Right atrium auricular region (tissue), 2 donors: ENCODE measurements around the gene DDX51. TPM values are rescaled to one million over a fixed set of nuclear protein-coding genes. Genes with fewer than 3 reads are reported as not detected.
"Not testable (repeated sequence)": the region's sequence is repeated elsewhere in the genome, so short reads cannot be mapped to it uniquely, and the experiment has no call there.

Experiments
- DNase-seq: peaks from one replicate; pipeline ENCODE4 v3.0.0-alpha.2; 2019; ENCODE audit warnings: low spot score
- H3K27ac ChIP-seq, 2 donors: fragments of 200-600 bp; sonication (generic); 1 replicate in 1 of 2; 2 replicates in 1 of 2; pipeline ENCODE4 v1.5.1; 2016 to 2019
- H3K27me3 ChIP-seq, 2 donors: fragments of 200-600 bp; sonication (generic); one replicate each; pipeline versions ENCODE4 v1.5.1 to v1.6.0; 2017 to 2019
- H3K36me3 ChIP-seq: fragments of 200-600 bp; sonication (generic); one replicate; pipeline ENCODE4 v1.5.1; 2016
- H3K4me1 ChIP-seq, 2 donors: fragments of 200-600 bp; sonication (generic); one replicate each; pipeline versions ENCODE4 v1.5.1 to v1.6.0; 2017 to 2019
- H3K4me3 ChIP-seq, 2 donors: fragments of 200-600 bp; sonication (generic); 1 replicate in 1 of 2; 2 replicates in 1 of 2; pipeline ENCODE4 v1.5.1; 2017 to 2019; ENCODE audit warnings: mild to moderate bottlenecking in 1 of 2, moderate library complexity in 1 of 2
- H3K9me3 ChIP-seq, 2 donors: fragments of 200-600 bp; sonication (generic); one replicate each; pipeline ENCODE4 v1.5.1; 2019
- CTCF ChIP-seq, 2 donors: fragments of 200-600 bp; sonication (generic); IDR thresholded peaks; one replicate each; pipeline ENCODE4 v1.5.1; 2019; ENCODE audit warnings: antibody characterized with exemption in 2 of 2
- total RNA-seq, 2 donors: library from RNA; depleted of rRNA; stranded (reverse); fragments of >200 nt; gene quantifications; one replicate each; pipeline ENCODE4 v1.1.0, GENCODE V29; 2016

The DDX51 gene
- total RNA-seq, 2 donors from 2014 or later = 6.6 to 8.0 TPM

GRCh38 chr12:132139912-132140311 lies 4.2 kb downstream of the DDX51 start:
- Histone ChIP-seq H3K27ac (no peak overlapping the region), H3K9me3 (no peaks in the 10 kb centered on the region), H3K4me3 (no peak overlapping the region), H3K4me1 (peaks cover 0 to 15% of the 10 kb centered on the region in 2 donors), H3K36me3 (peaks cover 39% of the 10 kb centered on the region), H3K27me3 (no peaks in the 10 kb centered on the region)
- DNase-seq = no peak
- no peak for TF ChIP-seq CTCF (IDR thresholded peaks at IDR 0.05)

GRCh38 chr12:132138941-132139871 lies 4.9 kb downstream of the DDX51 start:
- no peak for DNase-seq
- Histone ChIP-seq H3K4me3 (no peak overlapping the region), H3K36me3 (peaks cover 39% of the 10 kb centered on the region), H3K4me1 (peaks cover 0 to 12% of the 10 kb centered on the region in 2 donors), H3K9me3 (no peaks in the 10 kb centered on the region), H3K27ac (no peak overlapping the region), H3K27me3 (no peaks in the 10 kb centered on the region)
- no peak for TF ChIP-seq CTCF (IDR thresholded peaks at IDR 0.05)

GRCh38 chr12:132137483-132138125 lies 6.5 kb downstream of the DDX51 start:
- H3K4me3 ChIP-seq = no peak overlapping the region
- H3K9me3 ChIP-seq = no peaks in the 10 kb centered on the region
- TF ChIP-seq CTCF (IDR thresholded peaks at IDR 0.05) = no peak
- H3K4me1 ChIP-seq = peaks cover 0 to 1% of the 10 kb centered on the region in 2 donors
- peaks cover 39% of the 10 kb centered on the region for H3K36me3 ChIP-seq
- no peak for DNase-seq
- no peaks in the 10 kb centered on the region for H3K27me3 ChIP-seq
- H3K27ac ChIP-seq = no peak overlapping the region

- H3K4me1 ChIP-seq, H3K4me3 ChIP-seq, H3K27ac ChIP-seq, H3K9me3 ChIP-seq, DNase-seq, H3K27me3 ChIP-seq: not testable (repeated sequence)
- H3K36me3 ChIP-seq = peaks cover 27% of the 10 kb centered on the region
Observed at GRCh38 chr12:132136226-132136625, 7.9 kb downstream of the DDX51 start.

GRCh38 chr12:132134653-132135183 lies 9.4 kb downstream of the DDX51 start:
- DNase-seq, H3K4me1 ChIP-seq, H3K27me3 ChIP-seq, H3K9me3 ChIP-seq, H3K27ac ChIP-seq, H3K4me3 ChIP-seq: not testable (repeated sequence)
- peaks cover 12% of the 10 kb centered on the region for H3K36me3 ChIP-seq

- Histone ChIP-seq H3K4me1 (no peaks in the 10 kb centered on the region), H3K9me3 (no peaks in the 10 kb centered on the region), H3K27me3 (no peaks in the 10 kb centered on the region), H3K27ac (no peak overlapping the region), H3K4me3 (no peak overlapping the region), H3K36me3 (peaks cover 6% of the 10 kb centered on the region)
- no peak for DNase-seq
- TF ChIP-seq CTCF (IDR thresholded peaks at IDR 0.05) = no peak
Observed at GRCh38 chr12:132133952-132134652, 10.0 kb downstream of the DDX51 start.
